Measurements from ENCODE around the gene PLXNC1. TPM values are rescaled to one million over a fixed set of nuclear protein-coding genes. Genes with fewer than 3 reads are reported as not detected.

The PLXNC1 gene
- polyA plus RNA-seq, 1 of the 3 experiments (the other 2 are of a cell fraction), result 0.23 TPM

DNA sequence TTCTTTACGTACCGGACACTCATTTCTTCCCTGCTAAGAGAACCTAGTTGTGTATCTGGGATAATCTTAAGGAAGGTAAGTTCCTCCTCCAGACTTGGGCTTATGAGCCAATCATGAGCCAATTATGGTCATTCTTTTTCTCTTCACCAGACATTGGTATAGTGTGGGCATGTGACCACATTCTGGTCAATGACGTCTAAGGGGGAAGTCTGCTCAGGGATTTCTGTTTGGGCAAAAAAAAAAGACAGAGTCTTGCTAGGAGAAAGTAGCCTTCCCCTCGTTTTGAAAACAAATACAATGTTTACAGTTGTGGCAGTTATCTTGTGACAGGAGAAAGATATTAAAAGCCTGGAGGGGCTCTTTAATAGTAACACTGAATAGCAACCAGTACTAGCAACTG, 20.1 kb upstream of the PLXNC1 start (continued):
- TF ChIP-seq SMC3 (IDR thresholded peaks at IDR 0.05; ENCODE audit: low read depth, low read length), result no peak

DNA sequence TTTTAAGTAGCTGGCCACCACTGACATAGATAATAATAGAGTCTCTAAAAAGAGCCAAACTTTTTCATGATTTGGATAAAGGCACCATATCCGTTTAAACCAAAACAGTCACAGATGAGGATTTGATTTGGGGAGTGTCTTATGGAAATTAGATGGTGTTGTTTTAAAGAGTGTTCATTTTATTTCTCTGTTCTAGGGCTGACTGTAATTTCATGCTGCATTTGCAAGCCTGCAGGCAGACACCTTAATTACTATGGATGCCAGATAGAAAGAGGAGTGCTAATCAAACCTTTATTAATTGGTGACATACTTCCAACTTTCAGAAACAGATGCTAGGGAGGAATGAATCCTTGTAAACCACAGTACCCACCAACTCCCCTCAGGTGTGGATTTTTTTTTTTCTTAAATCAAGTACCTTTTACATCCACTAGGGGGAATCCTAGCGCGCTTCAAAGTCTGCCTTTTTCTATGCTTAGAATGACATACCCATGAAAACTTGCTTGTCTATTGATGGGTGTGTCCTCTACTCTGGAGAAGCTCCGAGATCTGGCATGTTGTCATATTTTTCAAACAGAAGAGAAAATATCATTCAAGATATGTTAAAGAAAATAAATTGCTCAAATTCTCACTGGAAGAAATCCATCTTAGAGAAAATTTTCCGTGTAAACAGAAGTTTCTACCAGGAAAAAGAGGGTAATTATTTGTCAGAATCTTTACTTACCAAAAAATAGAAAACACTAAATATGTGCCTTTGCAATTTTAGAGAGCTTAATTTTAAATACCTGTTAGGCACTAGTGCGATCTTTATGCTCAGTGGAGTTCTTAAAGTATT, 14.2 kb upstream of the PLXNC1 start:
- DNase-seq, result peak; percentile 64
- no peaks in the 10 kb centered on the region for H3K79me2 ChIP-seq (ENCODE audit: insufficient read depth)
- H3K4me3 ChIP-seq (ENCODE audit: low read depth in 2 of 2, low read length in 1 of 2), result peak overlapping the region in 1 of 2 experiments; percentile 4; a peak in 1 of 4 replicates
- no peaks in the 10 kb centered on the region for H3K9me3 ChIP-seq
- H3K4me1 ChIP-seq (ENCODE audit: control insufficient read depth in 1 of 2, insufficient read depth in 2 of 2, low read depth in 1 of 2, low read length in 1 of 2), result no peaks in the 10 kb centered on the region
- no peaks in the 10 kb centered on the region for H3F3A ChIP-seq (replicated peaks; ENCODE audit: insufficient read depth)
- H2AFZ ChIP-seq (ENCODE audit: low read depth), result no peak overlapping the region
- H3K9ac ChIP-seq, result no peak overlapping the region
- H3K27me3 ChIP-seq (ENCODE audit: insufficient read depth), result no peaks in the 10 kb centered on the region
- no peaks in the 10 kb centered on the region for H4K20me1 ChIP-seq (ENCODE audit: insufficient read depth)
- H3K4me2 ChIP-seq, result no peak overlapping the region
- no peak overlapping the region for H3K27ac ChIP-seq (ENCODE audit: low read depth in 2 of 2, low read length in 1 of 2)
- H3K9me2 ChIP-seq, result no peaks in the 10 kb centered on the region
- ChIA-PET CTCF (interaction anchor here (0.6 to 3.3 kb wide), 43 partner anchors 9 to 1285 kb away, joined by 3 to 22 read pairs (median 4); no protein-coding TSS in a partner anchor), POLR2A (interaction anchor here (1.6 kb wide), 1 partner anchor 128 kb away, joined by 5 read pairs; no protein-coding TSS in a partner anchor)
- WGBS (ENCODE audit: low lambda C conversion rate), result 31% methylated on average over 6 of the region's 6 CpGs
- H3K36me3 ChIP-seq (replicated peaks in 1 of 2; ENCODE audit: control insufficient read depth in 1 of 2, insufficient read depth in 2 of 2, low read length in 1 of 2), result no peaks in the 10 kb centered on the region
- TF ChIP-seq RAD21 (IDR thresholded peaks at IDR 0.05; ENCODE audit: low read length) (peak; percentile 85), SMC3 (IDR thresholded peaks at IDR 0.05; ENCODE audit: low read depth, low read length) (peak; percentile 77), TCF12 (IDR thresholded peaks at IDR 0.05) (no peak)
- TF ChIP-seq, protein P1, sequence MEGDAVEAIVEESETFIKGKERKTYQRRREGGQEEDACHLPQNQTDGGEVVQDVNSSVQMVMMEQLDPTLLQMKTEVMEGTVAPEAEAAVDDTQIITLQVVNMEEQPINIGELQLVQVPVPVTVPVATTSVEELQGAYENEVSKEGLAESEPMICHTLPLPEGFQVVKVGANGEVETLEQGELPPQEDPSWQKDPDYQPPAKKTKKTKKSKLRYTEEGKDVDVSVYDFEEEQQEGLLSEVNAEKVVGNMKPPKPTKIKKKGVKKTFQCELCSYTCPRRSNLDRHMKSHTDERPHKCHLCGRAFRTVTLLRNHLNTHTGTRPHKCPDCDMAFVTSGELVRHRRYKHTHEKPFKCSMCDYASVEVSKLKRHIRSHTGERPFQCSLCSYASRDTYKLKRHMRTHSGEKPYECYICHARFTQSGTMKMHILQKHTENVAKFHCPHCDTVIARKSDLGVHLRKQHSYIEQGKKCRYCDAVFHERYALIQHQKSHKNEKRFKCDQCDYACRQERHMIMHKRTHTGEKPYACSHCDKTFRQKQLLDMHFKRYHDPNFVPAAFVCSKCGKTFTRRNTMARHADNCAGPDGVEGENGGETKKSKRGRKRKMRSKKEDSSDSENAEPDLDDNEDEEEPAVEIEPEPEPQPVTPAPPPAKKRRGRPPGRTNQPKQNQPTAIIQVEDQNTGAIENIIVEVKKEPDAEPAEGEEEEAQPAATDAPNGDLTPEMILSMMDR (IDR thresholded peaks at IDR 0.05), result peak; percentile 79

DNA sequence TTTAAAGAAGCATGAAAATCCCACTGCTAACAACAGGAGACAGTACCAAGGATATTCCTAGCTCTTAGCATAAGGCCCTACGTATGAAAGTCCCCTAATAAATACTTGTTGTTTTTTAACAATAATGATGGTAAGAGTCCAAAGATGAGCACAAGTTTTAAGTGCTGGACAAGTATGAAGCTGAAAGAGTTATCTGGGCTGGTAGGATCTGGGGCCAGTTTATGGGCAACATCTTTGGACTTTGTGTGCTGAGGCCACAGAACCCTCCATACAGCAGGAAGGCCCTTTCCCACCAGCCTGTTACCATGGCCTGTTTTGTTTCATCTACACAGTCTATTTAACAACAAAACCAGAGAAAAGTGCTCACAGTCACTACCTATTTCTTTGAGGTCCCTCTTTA, 12.5 kb upstream of the PLXNC1 start:
- ChIA-PET CTCF (interaction anchor here (0.9 to 3.3 kb wide), 9 partner anchors 14 to 410 kb away, joined by 3 to 22 read pairs (median 4); no protein-coding TSS in a partner anchor), POLR2A (no interaction called here)
- H2AFZ ChIP-seq (ENCODE audit: low read depth), result no peak overlapping the region
- 95% methylated on average over 1 of the region's 1 CpG for WGBS (ENCODE audit: low lambda C conversion rate)
- DNase-seq, result no peak
- no peak overlapping the region for H3K27ac ChIP-seq (ENCODE audit: low read depth in 2 of 2, low read length in 1 of 2)
- no peaks in the 10 kb centered on the region for H3K36me3 ChIP-seq (replicated peaks in 1 of 2; ENCODE audit: control insufficient read depth in 1 of 2, insufficient read depth in 2 of 2, low read length in 1 of 2)
- H4K20me1 ChIP-seq (ENCODE audit: insufficient read depth), result no peaks in the 10 kb centered on the region
- no peaks in the 10 kb centered on the region for H3K79me2 ChIP-seq (ENCODE audit: insufficient read depth)
- H3K4me2 ChIP-seq, result no peak overlapping the region
- no peaks in the 10 kb centered on the region for H3K9me2 ChIP-seq
- H3F3A ChIP-seq (replicated peaks; ENCODE audit: insufficient read depth), result no peaks in the 10 kb centered on the region
- no peaks in the 10 kb centered on the region for H3K9me3 ChIP-seq
- H3K27me3 ChIP-seq (ENCODE audit: insufficient read depth), result no peaks in the 10 kb centered on the region
- no peak overlapping the region for H3K9ac ChIP-seq
- H3K4me3 ChIP-seq (ENCODE audit: low read depth in 2 of 2, low read length in 1 of 2), result no peak overlapping the region
- no peaks in the 10 kb centered on the region for H3K4me1 ChIP-seq (ENCODE audit: control insufficient read depth in 1 of 2, insufficient read depth in 2 of 2, low read depth in 1 of 2, low read length in 1 of 2)
- TF ChIP-seq, protein P1 (IDR thresholded peaks at IDR 0.05), result no peak
- TF ChIP-seq NFIC (IDR thresholded peaks at IDR 0.05; ENCODE audit: borderline replicate concordance), result no peak
- no peak for TF ChIP-seq GABPA (IDR thresholded peaks at IDR 0.05; ENCODE audit: low read depth)
- no peak for TF ChIP-seq NRF1 (IDR thresholded peaks at IDR 0.05; ENCODE audit: low read depth, low read length)
- TF ChIP-seq, protein P2, sequence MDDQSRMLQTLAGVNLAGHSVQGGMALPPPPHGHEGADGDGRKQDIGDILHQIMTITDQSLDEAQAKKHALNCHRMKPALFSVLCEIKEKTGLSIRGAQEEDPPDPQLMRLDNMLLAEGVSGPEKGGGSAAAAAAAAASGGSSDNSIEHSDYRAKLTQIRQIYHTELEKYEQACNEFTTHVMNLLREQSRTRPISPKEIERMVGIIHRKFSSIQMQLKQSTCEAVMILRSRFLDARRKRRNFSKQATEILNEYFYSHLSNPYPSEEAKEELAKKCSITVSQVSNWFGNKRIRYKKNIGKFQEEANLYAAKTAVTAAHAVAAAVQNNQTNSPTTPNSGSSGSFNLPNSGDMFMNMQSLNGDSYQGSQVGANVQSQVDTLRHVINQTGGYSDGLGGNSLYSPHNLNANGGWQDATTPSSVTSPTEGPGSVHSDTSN (IDR thresholded peaks at IDR 0.05), result no peak
- TF ChIP-seq YY1 (IDR thresholded peaks at IDR 0.05; ENCODE audit: low read depth), result no peak
- TF ChIP-seq EZH2phosphoT487 (IDR thresholded peaks at IDR 0.05; ENCODE audit: borderline replicate concordance, low read depth), result no peak
- TF ChIP-seq FOSL2 (IDR thresholded peaks at IDR 0.05; ENCODE audit: borderline replicate concordance, low read depth), result no peak
- no peak for TF ChIP-seq RCOR1 (IDR thresholded peaks at IDR 0.05; ENCODE audit: low read length)
- TF ChIP-seq SMC3 (IDR thresholded peaks at IDR 0.05; ENCODE audit: low read depth, low read length), result no peak
- TF ChIP-seq, protein P3, sequence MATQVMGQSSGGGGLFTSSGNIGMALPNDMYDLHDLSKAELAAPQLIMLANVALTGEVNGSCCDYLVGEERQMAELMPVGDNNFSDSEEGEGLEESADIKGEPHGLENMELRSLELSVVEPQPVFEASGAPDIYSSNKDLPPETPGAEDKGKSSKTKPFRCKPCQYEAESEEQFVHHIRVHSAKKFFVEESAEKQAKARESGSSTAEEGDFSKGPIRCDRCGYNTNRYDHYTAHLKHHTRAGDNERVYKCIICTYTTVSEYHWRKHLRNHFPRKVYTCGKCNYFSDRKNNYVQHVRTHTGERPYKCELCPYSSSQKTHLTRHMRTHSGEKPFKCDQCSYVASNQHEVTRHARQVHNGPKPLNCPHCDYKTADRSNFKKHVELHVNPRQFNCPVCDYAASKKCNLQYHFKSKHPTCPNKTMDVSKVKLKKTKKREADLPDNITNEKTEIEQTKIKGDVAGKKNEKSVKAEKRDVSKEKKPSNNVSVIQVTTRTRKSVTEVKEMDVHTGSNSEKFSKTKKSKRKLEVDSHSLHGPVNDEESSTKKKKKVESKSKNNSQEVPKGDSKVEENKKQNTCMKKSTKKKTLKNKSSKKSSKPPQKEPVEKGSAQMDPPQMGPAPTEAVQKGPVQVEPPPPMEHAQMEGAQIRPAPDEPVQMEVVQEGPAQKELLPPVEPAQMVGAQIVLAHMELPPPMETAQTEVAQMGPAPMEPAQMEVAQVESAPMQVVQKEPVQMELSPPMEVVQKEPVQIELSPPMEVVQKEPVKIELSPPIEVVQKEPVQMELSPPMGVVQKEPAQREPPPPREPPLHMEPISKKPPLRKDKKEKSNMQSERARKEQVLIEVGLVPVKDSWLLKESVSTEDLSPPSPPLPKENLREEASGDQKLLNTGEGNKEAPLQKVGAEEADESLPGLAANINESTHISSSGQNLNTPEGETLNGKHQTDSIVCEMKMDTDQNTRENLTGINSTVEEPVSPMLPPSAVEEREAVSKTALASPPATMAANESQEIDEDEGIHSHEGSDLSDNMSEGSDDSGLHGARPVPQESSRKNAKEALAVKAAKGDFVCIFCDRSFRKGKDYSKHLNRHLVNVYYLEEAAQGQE (IDR thresholded peaks at IDR 0.05; ENCODE audit: low read depth, low read length), result no peak
- no peak for TF ChIP-seq CHD2 (IDR thresholded peaks at IDR 0.05; ENCODE audit: low read length, partially characterized antibody)
- TF ChIP-seq FOXM1 (IDR thresholded peaks at IDR 0.05; ENCODE audit: low read depth), result no peak

Data from SK-N-SH (cell line).